Stimulated activated CD4-positive, alpha-beta T cell treated with anti-CD3 and anti-CD28 coated beads, Interleukin-2, amount 100 ng/mL, for 4 hours (primary cell): ENCODE data around the gene SMIM7.

ENCODE experiments used
- DNase-seq: peaks from one replicate; pipeline ENCODE4 v3.0.0-alpha.2; 2020; ENCODE audit warnings: low read depth

The SMIM7 gene

GRCh38 chr19:16621165-16621800 lies 38.7 kb downstream of the SMIM7 start:
- no peak for DNase-seq

- no peak for DNase-seq
These were observed 39.4 kb downstream of the SMIM7 start for GRCh38 chr19:16620584-16620983.

- DNase-seq = no peak
These were observed 39.9 kb downstream of the SMIM7 start for GRCh38 chr19:16620018-16620417.

- DNase-seq = no peak
These were observed 40.5 kb downstream of the SMIM7 start for GRCh38 chr19:16619457-16619856.

GRCh38 chr19:16618248-16618647 lies 41.7 kb downstream of the SMIM7 start:
- no peak for DNase-seq

- no peak for DNase-seq
These were observed 44.1 kb downstream of the SMIM7 start for GRCh38 chr19:16615808-16616207.

- no peak for DNase-seq
These were observed 45.0 kb downstream of the SMIM7 start for GRCh38 chr19:16614941-16615340.

- DNase-seq = no peak
These were observed 46.1 kb downstream of the SMIM7 start for GRCh38 chr19:16613841-16614240.

GRCh38 chr19:16612636-16613035 lies 47.3 kb downstream of the SMIM7 start:
- DNase-seq = no peak

GRCh38 chr19:16611121-16611520 lies 48.8 kb downstream of the SMIM7 start:
- DNase-seq = no peak

GRCh38 chr19:16609511-16610200 lies 50.3 kb downstream of the SMIM7 start:
- no peak for DNase-seq

- DNase-seq = no peak
These were observed 51.6 kb downstream of the SMIM7 start for GRCh38 chr19:16608290-16608739.

- DNase-seq = no peak
These were observed 52.1 kb downstream of the SMIM7 start for GRCh38 chr19:16607819-16608218.

GRCh38 chr19:16605553-16605994 lies 54.4 kb downstream of the SMIM7 start:
- DNase-seq = no peak

- DNase-seq = no peak
These were observed 54.8 kb downstream of the SMIM7 start for GRCh38 chr19:16605115-16605514.

- no peak for DNase-seq
These were observed 55.3 kb downstream of the SMIM7 start for GRCh38 chr19:16604615-16605014.

- no peak for DNase-seq
These were observed 56.9 kb downstream of the SMIM7 start for GRCh38 chr19:16603090-16603489.

- no peak for DNase-seq
These were observed 58.4 kb downstream of the SMIM7 start for GRCh38 chr19:16601378-16602052.

GRCh38 chr19:16600824-16601223 lies 59.1 kb downstream of the SMIM7 start:
- DNase-seq = no peak

GRCh38 chr19:16599655-16600346 lies 60.1 kb downstream of the SMIM7 start:
- no peak for DNase-seq

- no peak for DNase-seq
These were observed 61.1 kb downstream of the SMIM7 start for GRCh38 chr19:16598848-16599247.

- DNase-seq = no peak
These were observed 63.5 kb downstream of the SMIM7 start for GRCh38 chr19:16596399-16596798.
